ENCODE results near the gene ARSA.

DNA sequence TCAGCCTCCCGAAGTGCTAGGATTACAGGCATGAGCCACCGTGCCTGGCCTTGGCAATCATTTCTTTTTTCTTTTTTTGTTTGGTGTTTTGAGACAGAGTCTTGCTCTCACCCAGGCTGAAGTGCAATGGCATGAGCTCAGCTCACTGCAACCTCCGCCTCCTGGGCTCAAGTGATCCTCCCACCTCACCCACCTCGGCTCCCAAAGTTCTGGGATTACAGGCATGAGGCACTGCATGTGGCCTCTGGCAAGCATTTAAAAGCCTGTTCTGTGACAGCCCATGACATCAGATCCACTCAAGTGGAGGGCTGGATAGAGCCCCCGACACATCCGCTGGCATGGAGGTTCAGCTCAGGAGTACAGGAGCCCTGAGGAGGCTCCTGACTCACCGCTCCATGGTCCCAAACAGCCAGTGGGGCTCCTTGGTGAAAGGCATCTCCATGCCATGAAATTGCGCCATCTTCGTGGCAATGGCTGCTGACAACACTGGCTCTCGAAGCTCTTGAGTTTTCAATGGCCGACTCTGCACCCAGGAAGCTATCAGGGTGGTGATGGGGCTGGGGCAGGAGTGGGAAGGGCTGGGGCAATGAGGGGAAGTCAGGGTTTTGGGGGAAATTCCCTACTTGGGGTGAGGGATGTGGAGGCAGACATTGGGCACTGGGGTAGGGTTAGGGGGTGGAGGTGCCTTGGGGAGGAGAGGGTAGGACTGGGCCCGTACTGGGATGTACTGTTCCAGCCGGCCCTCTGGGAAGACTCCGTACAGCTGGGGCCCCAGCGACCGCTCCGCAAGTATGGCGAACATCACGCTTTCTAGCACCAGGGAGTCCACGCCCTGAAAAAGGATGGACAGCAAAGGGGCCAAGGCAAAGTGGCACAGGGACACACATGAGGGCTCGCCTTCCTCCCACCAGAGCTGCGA is 46.7 kb downstream of the ARSA start:
- TF ChIP-seq, protein P1, sequence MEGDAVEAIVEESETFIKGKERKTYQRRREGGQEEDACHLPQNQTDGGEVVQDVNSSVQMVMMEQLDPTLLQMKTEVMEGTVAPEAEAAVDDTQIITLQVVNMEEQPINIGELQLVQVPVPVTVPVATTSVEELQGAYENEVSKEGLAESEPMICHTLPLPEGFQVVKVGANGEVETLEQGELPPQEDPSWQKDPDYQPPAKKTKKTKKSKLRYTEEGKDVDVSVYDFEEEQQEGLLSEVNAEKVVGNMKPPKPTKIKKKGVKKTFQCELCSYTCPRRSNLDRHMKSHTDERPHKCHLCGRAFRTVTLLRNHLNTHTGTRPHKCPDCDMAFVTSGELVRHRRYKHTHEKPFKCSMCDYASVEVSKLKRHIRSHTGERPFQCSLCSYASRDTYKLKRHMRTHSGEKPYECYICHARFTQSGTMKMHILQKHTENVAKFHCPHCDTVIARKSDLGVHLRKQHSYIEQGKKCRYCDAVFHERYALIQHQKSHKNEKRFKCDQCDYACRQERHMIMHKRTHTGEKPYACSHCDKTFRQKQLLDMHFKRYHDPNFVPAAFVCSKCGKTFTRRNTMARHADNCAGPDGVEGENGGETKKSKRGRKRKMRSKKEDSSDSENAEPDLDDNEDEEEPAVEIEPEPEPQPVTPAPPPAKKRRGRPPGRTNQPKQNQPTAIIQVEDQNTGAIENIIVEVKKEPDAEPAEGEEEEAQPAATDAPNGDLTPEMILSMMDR (IDR thresholded peaks at IDR 0.05) = no peak
- TF ChIP-seq POLR2A (IDR thresholded peaks at IDR 0.05) = no peak
